Esophagus muscularis mucosa (tissue), 4 donors: ENCODE data around the gene FAM117B. TPM values are rescaled to one million over a fixed set of nuclear protein-coding genes. Genes with fewer than 3 reads are reported as not detected.

Experiments
- DNase-seq: peaks from one replicate; pipeline ENCODE4 v3.0.0-alpha.2; 2017; ENCODE audit errors: extremely low spot score
- H3K27ac ChIP-seq, 4 donors: fragments of 200-600 bp; sonication (generic); replicated peaks in 1 of 4; 1 replicate in 3 of 4; 2 replicates in 1 of 4; pipeline ENCODE4 v1.5.1; 2016 to 2019; ENCODE audit warnings: mild to moderate bottlenecking in 1 of 4
- H3K27me3 ChIP-seq, 4 donors: fragments of 200-600 bp; sonication (generic); one replicate each; pipeline versions ENCODE4 v1.5.1 to v1.6.0; 2016 to 2019
- H3K36me3 ChIP-seq, 4 donors: fragments of 200-600 bp; sonication (generic); one replicate each; pipeline ENCODE4 v1.5.1; 2016 to 2019
- H3K4me1 ChIP-seq, 4 donors: fragments of 200-600 bp; sonication (generic); one replicate each; pipeline ENCODE4 v1.5.1; 2016 to 2019
- H3K4me3 ChIP-seq, 4 donors: fragments of 200-600 bp; sonication (generic); 1 replicate in 2 of 4; 2 replicates in 2 of 4; pipeline ENCODE4 v1.5.1; 2016 to 2019; ENCODE audit warnings: mild to moderate bottlenecking in 4 of 4, moderate library complexity in 1 of 4
- H3K9me3 ChIP-seq, 4 donors: fragments of 200-600 bp; sonication (generic); 1 replicate in 3 of 4; 2 replicates in 1 of 4; pipeline ENCODE4 v1.5.1; 2016 to 2019
- EP300 ChIP-seq: sonication (generic); formaldehyde crosslinking; IDR thresholded peaks from one replicate; pipeline ENCODE4 v1.6.1; 2017; ENCODE audit warnings: antibody characterized with exemption
- POLR2A ChIP-seq: fragments of 450-650 bp; IDR thresholded peaks from one replicate; pipeline ENCODE4 v1.6.1; 2017; ENCODE audit warnings: antibody characterized with exemption, moderate library complexity, mild to moderate bottlenecking, low read depth
- POLR2AphosphoS5 ChIP-seq, 2 donors: sonication (generic); formaldehyde crosslinking; IDR thresholded peaks; one replicate each; pipeline ENCODE4 v1.6.1; 2017; ENCODE audit warnings: antibody characterized with exemption in 2 of 2
- WGBS: methylation state at CpG from one replicate; pipeline ENCODE4 v1.1.5; 2018; 5-methylcytosine and 5-hydroxymethylcytosine counted together
- intact Hi-C: fragments of 100-400 bp; cut with DNase I; formaldehyde crosslinking; loops from one replicate; pipeline ENCODE4 v1.15.1; 2023
- total RNA-seq, 4 donors: library from RNA; depleted of rRNA; stranded (reverse); fragments of >200 nt; gene quantifications; one replicate each; pipeline versions ENCODE4 v1.1.0 to v1.2.1, GENCODE V29; 2016
- TF ChIP-seq, protein P1 (sequence below), 3 experiments: fragments of 200-600 bp in 2 of 3; fragments of 450-650 bp in 1 of 3; sonication (generic) in 2 of 3; IDR thresholded peaks; one replicate each; pipeline ENCODE4 v1.5.1; 2017 to 2019; ENCODE audit warnings: antibody characterized with exemption in 3 of 3, mild to moderate bottlenecking in 2 of 3, moderate library complexity in 1 of 3

Gene FAM117B
- total RNA-seq, 4 donors from 2014 or later = 2.8 to 5.0 (median 4.2) TPM

DNA sequence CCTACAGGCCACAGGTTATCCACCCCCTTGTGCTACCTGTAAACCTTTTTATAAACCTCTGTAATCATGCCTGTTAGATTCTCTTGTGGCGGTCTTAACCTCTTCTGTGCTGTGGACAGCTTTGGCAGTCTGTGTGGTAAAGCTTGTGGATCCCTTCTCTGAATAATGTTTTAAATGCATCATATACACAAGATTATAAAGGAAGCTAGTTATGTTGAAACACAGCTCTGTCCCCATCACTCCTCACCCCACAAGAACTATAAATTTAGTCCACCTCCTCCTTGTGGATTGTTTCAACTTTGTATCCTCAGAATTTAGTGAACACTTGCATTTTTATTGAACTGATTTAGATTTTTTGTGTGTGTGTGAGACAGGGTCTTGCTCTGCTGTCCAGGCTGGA lies 129.1 kb downstream of the FAM117B start:
- Histone ChIP-seq H3K36me3 (peaks cover 0 to 32% (median 13%) of the 10 kb centered on the region in 4 donors), H3K27ac (no peak overlapping the region), H3K27me3 (no peaks in the 10 kb centered on the region), H3K9me3 (no peaks in the 10 kb centered on the region), H3K4me3 (no peak overlapping the region), H3K4me1 (no peaks in the 10 kb centered on the region)
- DNase-seq = no peak
- TF ChIP-seq POLR2AphosphoS5 (IDR thresholded peaks at IDR 0.05) (no peak), EP300 (no peak), POLR2A (no peak)
- TF ChIP-seq, protein P1, sequence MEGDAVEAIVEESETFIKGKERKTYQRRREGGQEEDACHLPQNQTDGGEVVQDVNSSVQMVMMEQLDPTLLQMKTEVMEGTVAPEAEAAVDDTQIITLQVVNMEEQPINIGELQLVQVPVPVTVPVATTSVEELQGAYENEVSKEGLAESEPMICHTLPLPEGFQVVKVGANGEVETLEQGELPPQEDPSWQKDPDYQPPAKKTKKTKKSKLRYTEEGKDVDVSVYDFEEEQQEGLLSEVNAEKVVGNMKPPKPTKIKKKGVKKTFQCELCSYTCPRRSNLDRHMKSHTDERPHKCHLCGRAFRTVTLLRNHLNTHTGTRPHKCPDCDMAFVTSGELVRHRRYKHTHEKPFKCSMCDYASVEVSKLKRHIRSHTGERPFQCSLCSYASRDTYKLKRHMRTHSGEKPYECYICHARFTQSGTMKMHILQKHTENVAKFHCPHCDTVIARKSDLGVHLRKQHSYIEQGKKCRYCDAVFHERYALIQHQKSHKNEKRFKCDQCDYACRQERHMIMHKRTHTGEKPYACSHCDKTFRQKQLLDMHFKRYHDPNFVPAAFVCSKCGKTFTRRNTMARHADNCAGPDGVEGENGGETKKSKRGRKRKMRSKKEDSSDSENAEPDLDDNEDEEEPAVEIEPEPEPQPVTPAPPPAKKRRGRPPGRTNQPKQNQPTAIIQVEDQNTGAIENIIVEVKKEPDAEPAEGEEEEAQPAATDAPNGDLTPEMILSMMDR (IDR thresholded peaks at IDR 0.05) = no peak
- intact Hi-C loops = no loop called here
- WGBS = 92% methylated on average over 1 of the region's 1 CpG

DNA sequence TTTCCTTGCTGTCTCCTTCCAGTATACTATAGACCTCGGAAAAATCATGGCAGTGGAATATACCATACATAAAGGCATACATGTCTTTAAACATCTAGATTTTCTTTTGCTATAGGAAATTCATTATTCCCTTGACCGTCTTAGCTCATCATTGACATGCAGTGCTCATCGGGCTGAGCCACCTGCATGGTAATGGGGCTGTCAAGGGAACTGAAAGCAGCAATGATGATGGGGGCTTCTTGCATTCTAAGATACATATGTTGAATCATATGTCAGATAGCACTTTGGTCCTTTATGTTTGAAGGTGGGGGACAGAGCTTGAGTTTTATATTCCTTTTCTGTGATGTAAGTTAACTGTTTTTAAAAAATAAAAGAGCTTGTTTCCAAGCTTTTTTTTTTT lies 130.2 kb downstream of the FAM117B start:
- Histone ChIP-seq H3K27ac (no peak overlapping the region), H3K4me3 (no peak overlapping the region), H3K36me3 (peaks cover 0 to 23% (median 5%) of the 10 kb centered on the region in 4 donors), H3K9me3 (no peaks in the 10 kb centered on the region), H3K27me3 (no peaks in the 10 kb centered on the region), H3K4me1 (no peaks in the 10 kb centered on the region)
- no peak for TF ChIP-seq EP300
- TF ChIP-seq POLR2AphosphoS5 (IDR thresholded peaks at IDR 0.05) = no peak
- TF ChIP-seq, protein P1 (IDR thresholded peaks at IDR 0.05) = no peak
- no peak for TF ChIP-seq POLR2A
- intact Hi-C loops = no loop called here
- WGBS = 89% methylated on average over 3 of the region's 3 CpGs
- no peak for DNase-seq

DNA sequence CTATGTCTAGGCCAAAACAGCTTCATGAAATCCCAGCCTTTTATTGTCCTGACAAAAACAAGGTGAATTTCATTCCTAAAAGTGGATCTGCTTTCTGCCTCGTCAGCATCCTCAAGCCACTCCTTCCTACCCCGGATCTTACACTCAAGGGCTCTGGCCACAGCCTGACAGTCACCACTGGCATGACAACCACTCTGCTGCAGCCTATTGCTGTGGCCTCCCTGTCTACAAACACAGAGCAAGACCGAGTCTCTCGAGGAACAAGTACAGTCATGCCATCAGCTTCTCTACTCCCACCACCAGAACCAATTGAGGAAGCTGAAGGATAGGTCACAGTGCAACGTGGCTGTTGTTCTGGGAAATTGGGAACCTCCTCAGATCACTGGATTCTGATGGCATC lies 130.7 kb downstream of the FAM117B start:
- DNase-seq = no peak
- no peak overlapping the region for H3K27ac ChIP-seq
- 79% methylated on average over 5 of the region's 5 CpGs for WGBS
- no peak for TF ChIP-seq POLR2AphosphoS5 (IDR thresholded peaks at IDR 0.05)
- no peak for TF ChIP-seq EP300
- no peak for TF ChIP-seq POLR2A
- TF ChIP-seq, protein P1 (IDR thresholded peaks at IDR 0.05) = no peak
- peaks cover 0 to 22% (median 4%) of the 10 kb centered on the region in 4 donors for H3K36me3 ChIP-seq
- no peaks in the 10 kb centered on the region for H3K27me3 ChIP-seq
- H3K4me3 ChIP-seq = no peak overlapping the region
- intact Hi-C loops = no loop called here
- H3K4me1 ChIP-seq = no peaks in the 10 kb centered on the region
- no peaks in the 10 kb centered on the region for H3K9me3 ChIP-seq

DNA sequence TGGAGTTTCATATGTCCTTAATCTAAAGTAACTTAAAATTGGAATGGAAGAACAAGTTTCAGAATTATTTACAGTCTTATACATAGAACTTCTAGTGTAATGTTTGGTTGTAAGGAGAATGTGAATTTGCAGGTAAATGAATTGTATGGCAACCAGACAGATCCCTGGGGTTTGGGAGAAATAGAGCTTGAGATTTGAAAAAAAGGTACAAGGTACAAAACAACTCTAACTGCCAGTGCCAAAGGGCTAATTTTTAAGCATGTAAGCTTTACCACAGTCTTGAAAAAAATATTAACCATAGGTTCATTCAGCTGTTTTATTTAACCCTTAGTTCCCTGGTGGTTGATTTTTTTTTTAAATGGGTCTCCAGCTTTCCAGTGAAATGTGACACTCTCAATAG lies 133.5 kb downstream of the FAM117B start:
- Histone ChIP-seq H3K4me1 (no peaks in the 10 kb centered on the region), H3K36me3 (peaks cover 0 to 23% (median 4%) of the 10 kb centered on the region in 4 donors), H3K9me3 (no peaks in the 10 kb centered on the region), H3K27ac (no peak overlapping the region), H3K27me3 (no peaks in the 10 kb centered on the region), H3K4me3 (no peak overlapping the region)
- intact Hi-C loops = no loop called here
- no peak for DNase-seq
- TF ChIP-seq POLR2A (no peak), EP300 (no peak), POLR2AphosphoS5 (IDR thresholded peaks at IDR 0.05) (no peak)
- TF ChIP-seq, protein P1 (IDR thresholded peaks at IDR 0.05) = no peak

GRCh38 chr2:202769201-202769600 lies 134.4 kb downstream of the FAM117B start:
- Histone ChIP-seq H3K4me3 (no peak overlapping the region), H3K36me3 (peaks cover 0 to 31% (median 6%) of the 10 kb centered on the region in 4 donors), H3K4me1 (no peaks in the 10 kb centered on the region), H3K27ac (no peak overlapping the region), H3K9me3 (no peaks in the 10 kb centered on the region), H3K27me3 (no peaks in the 10 kb centered on the region)
- TF ChIP-seq EP300 (no peak), POLR2AphosphoS5 (IDR thresholded peaks at IDR 0.05) (no peak), POLR2A (no peak)
- TF ChIP-seq, protein P1 (IDR thresholded peaks at IDR 0.05) = no peak
- intact Hi-C loops = no loop called here
- no peak for DNase-seq
